Loucy (cell line): Measurements from ENCODE around the gene GNA15.

Experiments
- H2AFZ ChIP-seq: fragments of 200-600 bp; sonication (generic); 2 replicates; pipeline ENCODE4 v1.6.0; 2016; ENCODE audit warnings: antibody characterized with exemption, mild to moderate bottlenecking, low read length, moderate library complexity
- H3F3A ChIP-seq: fragments of 200-600 bp; 2 replicates; pipeline ENCODE4 v1.6.0; 2016; ENCODE audit warnings: antibody characterized with exemption, low read depth, mild to moderate bottlenecking
- H3K27me3 ChIP-seq: fragments of 200-600 bp; sonication (generic); 2 replicates; pipeline ENCODE4 v1.6.1; 2014; ENCODE audit warnings: low read length, mild to moderate bottlenecking; ENCODE audit not compliant: insufficient read depth, poor library complexity, severe bottlenecking
- H3K36me3 ChIP-seq: fragments of 200-600 bp; sonication (generic); 2 replicates; pipeline ENCODE4 v1.6.1; 2016; ENCODE audit warnings: low read length; ENCODE audit not compliant: insufficient read depth
- H3K4me1 ChIP-seq: fragments of 200-600 bp; sonication (generic); 2 replicates; pipeline ENCODE4 v1.5.1; 2014; ENCODE audit warnings: low read length, mild to moderate bottlenecking; ENCODE audit not compliant: insufficient read depth, poor library complexity, severe bottlenecking
- H3K4me2 ChIP-seq: fragments of 200-600 bp; sonication (generic); 2 replicates; pipeline ENCODE4 v1.6.0; 2014; ENCODE audit warnings: antibody characterized with exemption, low read length, low read depth, mild to moderate bottlenecking; ENCODE audit not compliant: poor library complexity, severe bottlenecking
- H3K4me3 ChIP-seq: fragments of 200-600 bp; sonication (generic); 2 replicates; pipeline ENCODE4 v1.5.1; 2014; ENCODE audit warnings: low read length, mild to moderate bottlenecking, mixed read lengths; ENCODE audit not compliant: poor library complexity, severe bottlenecking
- H3K79me2 ChIP-seq: fragments of 200-600 bp; sonication (generic); 2 replicates; pipeline ENCODE4 v1.6.1; 2014; ENCODE audit warnings: low read length; ENCODE audit not compliant: insufficient read depth
- H3K9ac ChIP-seq: fragments of 200-600 bp; sonication (generic); 2 replicates; pipeline ENCODE4 v1.6.0; 2014; ENCODE audit warnings: mild to moderate bottlenecking, low read depth, low read length, moderate library complexity; ENCODE audit not compliant: poor library complexity, severe bottlenecking
- H3K9me2 ChIP-seq: fragments of 200-600 bp; sonication (generic); replicated peaks from 2 replicates; pipeline ENCODE4 v1.6.1; 2016; ENCODE audit warnings: low read depth, low read length, mixed read lengths
- H3K9me3 ChIP-seq: fragments of 200-600 bp; sonication (generic); 2 replicates; pipeline ENCODE4 v1.6.1; 2014; ENCODE audit warnings: mild to moderate bottlenecking, antibody characterized with exemption, low read length, low read depth; ENCODE audit not compliant: insufficient read depth
- H4K20me1 ChIP-seq: fragments of 200-600 bp; sonication (generic); 2 replicates; pipeline ENCODE4 v1.6.0; 2014; ENCODE audit warnings: antibody characterized with exemption, low read length, mild to moderate bottlenecking; ENCODE audit not compliant: insufficient read depth, poor library complexity, severe bottlenecking
- EZH2phosphoT487 ChIP-seq: fragments of 200-600 bp; IDR thresholded peaks from 2 replicates; pipeline ENCODE4 v1.6.1; 2018; ENCODE audit warnings: antibody characterized with exemption, mild to moderate bottlenecking, moderate library complexity, borderline replicate concordance
- TF ChIP-seq, protein P1 (sequence below): fragments of 200-600 bp; sonication (generic); conservative IDR thresholded peaks from 2 replicates; pipeline ENCODE4 v1.5.1; 2014; ENCODE audit warnings: mild to moderate bottlenecking, antibody characterized with exemption, low read length

The GNA15 gene

GRCh38 chr19:3163230-3163886 lies 27.5 kb downstream of the GNA15 start:
- H4K20me1 ChIP-seq, result peaks cover 18% of the 10 kb centered on the region
- H3K4me1 ChIP-seq, result no peaks in the 10 kb centered on the region
- no peaks in the 10 kb centered on the region for H3K9me2 ChIP-seq
- peaks cover 76% of the 10 kb centered on the region for H3K36me3 ChIP-seq
- no peaks in the 10 kb centered on the region for H3K27me3 ChIP-seq
- H3K4me3 ChIP-seq, result no peak overlapping the region
- H3F3A ChIP-seq, result peaks cover 9% of the 10 kb centered on the region
- H3K4me2 ChIP-seq, result no peak overlapping the region
- no peak overlapping the region for H2AFZ ChIP-seq
- H3K79me2 ChIP-seq, result peaks cover 25% of the 10 kb centered on the region
- H3K9me3 ChIP-seq, result no peaks in the 10 kb centered on the region
- H3K9ac ChIP-seq, result no peak overlapping the region
- TF ChIP-seq, protein P1, sequence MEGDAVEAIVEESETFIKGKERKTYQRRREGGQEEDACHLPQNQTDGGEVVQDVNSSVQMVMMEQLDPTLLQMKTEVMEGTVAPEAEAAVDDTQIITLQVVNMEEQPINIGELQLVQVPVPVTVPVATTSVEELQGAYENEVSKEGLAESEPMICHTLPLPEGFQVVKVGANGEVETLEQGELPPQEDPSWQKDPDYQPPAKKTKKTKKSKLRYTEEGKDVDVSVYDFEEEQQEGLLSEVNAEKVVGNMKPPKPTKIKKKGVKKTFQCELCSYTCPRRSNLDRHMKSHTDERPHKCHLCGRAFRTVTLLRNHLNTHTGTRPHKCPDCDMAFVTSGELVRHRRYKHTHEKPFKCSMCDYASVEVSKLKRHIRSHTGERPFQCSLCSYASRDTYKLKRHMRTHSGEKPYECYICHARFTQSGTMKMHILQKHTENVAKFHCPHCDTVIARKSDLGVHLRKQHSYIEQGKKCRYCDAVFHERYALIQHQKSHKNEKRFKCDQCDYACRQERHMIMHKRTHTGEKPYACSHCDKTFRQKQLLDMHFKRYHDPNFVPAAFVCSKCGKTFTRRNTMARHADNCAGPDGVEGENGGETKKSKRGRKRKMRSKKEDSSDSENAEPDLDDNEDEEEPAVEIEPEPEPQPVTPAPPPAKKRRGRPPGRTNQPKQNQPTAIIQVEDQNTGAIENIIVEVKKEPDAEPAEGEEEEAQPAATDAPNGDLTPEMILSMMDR, result peak; percentile 87
- no peak for TF ChIP-seq EZH2phosphoT487

GRCh38 chr19:3163943-3164342 lies 28.1 kb downstream of the GNA15 start:
- no peak overlapping the region for H3K4me2 ChIP-seq
- H3K4me3 ChIP-seq, result no peak overlapping the region
- no peak overlapping the region for H3K9ac ChIP-seq

DNA sequence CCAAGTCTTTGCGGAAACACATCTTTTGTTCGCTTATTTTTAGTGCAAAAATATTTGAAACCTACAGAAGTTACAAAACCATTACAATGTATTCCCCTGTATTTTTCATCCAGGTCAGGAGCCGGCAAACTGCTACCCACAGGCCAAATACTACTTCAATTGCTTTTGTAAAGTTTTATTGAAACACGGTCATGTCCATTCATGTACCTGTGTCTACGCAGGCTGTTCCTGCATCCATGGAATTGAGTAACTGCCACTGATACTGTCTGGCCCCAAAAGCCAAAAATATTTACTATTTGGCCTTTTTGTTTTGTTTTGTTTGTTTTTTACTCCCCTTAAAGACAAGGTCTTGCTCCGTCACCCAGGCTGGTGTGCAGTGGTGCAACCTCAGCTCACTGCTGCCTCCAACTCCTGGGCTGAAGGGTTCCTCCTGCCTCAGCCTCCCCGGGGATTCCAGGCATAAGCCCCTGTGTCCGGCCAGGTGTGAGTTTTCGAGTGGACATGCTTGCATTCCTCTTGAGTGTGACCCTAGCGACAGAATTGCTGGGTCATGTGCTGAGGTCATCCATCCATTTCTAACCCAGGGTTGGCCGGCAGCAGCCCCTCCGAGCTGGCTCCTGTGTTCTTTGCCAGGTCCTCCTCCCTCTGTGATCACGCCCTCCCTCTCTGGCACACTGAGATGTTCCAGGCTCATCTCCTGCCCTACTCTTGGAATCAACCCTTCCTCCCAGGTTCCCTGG lies 31.9 kb downstream of the GNA15 start:
- Histone ChIP-seq H3K27me3 (no peaks in the 10 kb centered on the region), H3K9ac (no peak overlapping the region), H3K4me2 (no peak overlapping the region), H3K9me2 (no peaks in the 10 kb centered on the region), H3F3A (peaks cover 3% of the 10 kb centered on the region; the same call in 1 of the 2 replicates), H3K4me3 (no peak overlapping the region), H3K36me3 (peaks cover 36% of the 10 kb centered on the region; the same call in 1 of the 2 replicates), H3K4me1 (no peaks in the 10 kb centered on the region), H3K79me2 (no peaks in the 10 kb centered on the region; the same call in 1 of the 2 replicates), H2AFZ (no peak overlapping the region), H4K20me1 (peaks cover 15% of the 10 kb centered on the region), H3K9me3 (no peaks in the 10 kb centered on the region)
- TF ChIP-seq, protein P1, result no peak
- TF ChIP-seq EZH2phosphoT487, result no peak

More at GRCh38 chr19:3163943-3164342, 28.1 kb downstream of the GNA15 start:
- peaks cover 9% of the 10 kb centered on the region for H3F3A ChIP-seq
- H3K9me2 ChIP-seq, result no peaks in the 10 kb centered on the region
- H2AFZ ChIP-seq, result no peak overlapping the region
- H3K9me3 ChIP-seq, result no peaks in the 10 kb centered on the region
- H3K27me3 ChIP-seq, result no peaks in the 10 kb centered on the region
- no peaks in the 10 kb centered on the region for H3K4me1 ChIP-seq
- peaks cover 70% of the 10 kb centered on the region for H3K36me3 ChIP-seq
- peaks cover 18% of the 10 kb centered on the region for H4K20me1 ChIP-seq
- TF ChIP-seq, protein P1, result no peak
- TF ChIP-seq EZH2phosphoT487, result no peak
- H3K79me2 ChIP-seq, result peaks cover 20% of the 10 kb centered on the region; the same call in 1 of the 2 replicates
